Progenitor cell of endocrine pancreas (in vitro differentiated cells): ENCODE measurements around the gene SETBP1. TPM values are rescaled to one million over a fixed set of nuclear protein-coding genes. Genes with fewer than 3 reads are reported as not detected.

Source experiments
- DNase-seq: peaks from one replicate; pipeline ENCODE4 v3.0.0; 2021; ENCODE audit warnings: low spot score; ENCODE audit not compliant: unreplicated experiment
- H3K27ac Mint-ChIP-seq: 2 replicates; pipeline ENCODE4 v1.8.0; 2021; ENCODE audit warnings: mild to moderate bottlenecking, moderate library complexity, mixed read lengths
- H3K27me3 Mint-ChIP-seq: 2 replicates; pipeline ENCODE4 v1.8.0; 2021; ENCODE audit warnings: mixed read lengths
- H3K36me3 Mint-ChIP-seq: 2 replicates; pipeline ENCODE4 v1.8.0; 2022; ENCODE audit warnings: mixed read lengths; ENCODE audit not compliant: insufficient read depth
- H3K4me1 Mint-ChIP-seq: 2 replicates; pipeline ENCODE4 v1.8.0; 2021; ENCODE audit warnings: low read depth, mixed read lengths
- H3K4me3 Mint-ChIP-seq: 2 replicates; pipeline ENCODE4 v1.8.0; 2021; ENCODE audit warnings: low read depth, mild to moderate bottlenecking, moderate library complexity, mixed read lengths
- H3K9me3 Mint-ChIP-seq: 2 replicates; pipeline ENCODE4 v1.8.0; 2021; ENCODE audit warnings: low read depth, mixed read lengths
- CTCF ChIP-seq: fragments of 200-600 bp; sonication (generic); IDR thresholded peaks from one replicate; pipeline ENCODE4 v1.5.0; 2021; ENCODE audit warnings: antibody characterized with exemption, mild to moderate bottlenecking; ENCODE audit not compliant: unreplicated experiment
- total RNA-seq: library from RNA; stranded (reverse); gene quantifications from 2 replicates; pipeline ENCODE4 v1.2.1, GENCODE V29; 2021

Gene SETBP1
- total RNA-seq, 1 donor from 2014 or later, result 30.8 TPM

DNA sequence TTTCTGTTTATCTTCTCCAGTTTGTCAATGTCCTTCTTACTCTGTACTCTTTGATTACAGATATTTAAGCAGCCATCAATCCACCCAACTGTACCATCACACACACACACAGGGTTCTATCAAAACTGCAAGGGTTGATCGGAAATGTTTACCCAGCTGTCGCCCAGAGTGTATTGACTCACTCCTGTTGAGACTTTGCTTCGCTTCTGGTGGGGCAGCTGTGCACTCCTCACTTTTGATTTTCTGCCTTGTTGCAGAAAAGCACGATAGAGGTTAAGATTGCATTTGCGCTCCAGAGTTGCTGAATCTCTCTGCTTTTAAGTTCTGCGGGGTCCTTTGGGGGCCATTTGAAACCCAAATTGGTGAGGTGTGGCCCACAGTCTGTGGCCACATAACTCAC, 216.2 kb downstream of the SETBP1 start:
- H3K27me3 Mint-ChIP-seq, result no peaks in the 10 kb centered on the region
- peaks cover 21% of the 10 kb centered on the region for H3K4me1 Mint-ChIP-seq

GRCh38 chr18:44897411-44897810, 216.7 kb downstream of the SETBP1 start:
- Mint-ChIP-seq H3K27me3 (no peaks in the 10 kb centered on the region), H3K27ac (peak overlapping the region; percentile 83), H3K36me3 (peaks cover 5% of the 10 kb centered on the region), H3K4me3 (no peak overlapping the region), H3K9me3 (no peaks in the 10 kb centered on the region), H3K4me1 (peaks cover 21% of the 10 kb centered on the region)
- no peak for DNase-seq
- no peak for TF ChIP-seq CTCF

More for the DNA sequence above, 216.2 kb downstream of the SETBP1 start:
- Mint-ChIP-seq H3K27ac (peak overlapping the region; percentile 83), H3K9me3 (peaks cover under 1% of the 10 kb centered on the region), H3K36me3 (peaks cover 6% of the 10 kb centered on the region), H3K4me3 (no peak overlapping the region)
- DNase-seq, result no peak
- TF ChIP-seq CTCF, result no peak

DNA sequence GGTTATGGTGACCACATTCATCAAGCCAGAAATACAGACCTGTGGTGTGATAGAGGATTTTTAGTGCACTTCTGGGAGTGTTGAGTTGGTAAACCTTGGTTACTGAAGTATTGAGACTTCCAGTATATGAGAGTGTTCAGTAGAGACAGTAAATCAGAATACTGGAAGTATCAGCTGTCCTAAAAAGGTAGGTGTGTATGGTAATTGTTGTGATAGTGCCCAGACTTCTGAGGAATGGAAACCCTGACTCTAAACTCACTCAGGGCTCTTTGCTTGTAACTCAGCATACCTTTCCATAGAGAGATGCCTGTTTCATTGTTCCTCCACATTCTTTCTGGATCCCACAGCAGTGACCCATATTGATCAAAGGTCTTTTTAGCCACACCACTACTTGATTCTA, 217.1 kb downstream of the SETBP1 start:
- no peak overlapping the region for H3K4me3 Mint-ChIP-seq
- no peaks in the 10 kb centered on the region for H3K27me3 Mint-ChIP-seq
- TF ChIP-seq CTCF, result no peak
- H3K9me3 Mint-ChIP-seq, result no peaks in the 10 kb centered on the region
- no peak for DNase-seq
- H3K27ac Mint-ChIP-seq, result peak overlapping the region; percentile 83
- peaks cover 5% of the 10 kb centered on the region for H3K36me3 Mint-ChIP-seq
- peaks cover 21% of the 10 kb centered on the region for H3K4me1 Mint-ChIP-seq

DNA sequence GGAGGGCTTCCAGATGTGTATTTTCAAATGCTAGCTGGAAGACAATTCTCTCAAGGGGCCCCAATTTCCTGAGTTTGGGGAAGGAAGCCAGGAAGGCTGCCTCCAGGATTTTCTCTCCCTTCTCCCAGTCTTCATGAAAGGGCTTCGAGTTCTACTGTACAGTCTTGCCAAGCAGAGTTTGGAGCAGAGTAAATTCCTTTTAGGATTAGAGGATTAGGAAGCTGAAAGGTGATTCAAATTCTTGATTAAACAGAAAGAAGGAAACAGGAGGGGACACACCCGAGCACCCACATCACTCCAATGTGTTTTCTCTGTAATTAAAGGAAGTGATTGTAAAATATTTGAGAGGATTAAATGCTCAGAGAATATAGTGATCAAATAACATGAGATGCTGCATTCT, 217.8 kb downstream of the SETBP1 start:
- no peak for TF ChIP-seq CTCF
- DNase-seq, result no peak
- no peaks in the 10 kb centered on the region for H3K36me3 Mint-ChIP-seq
- H3K27me3 Mint-ChIP-seq, result no peaks in the 10 kb centered on the region
- H3K9me3 Mint-ChIP-seq, result no peaks in the 10 kb centered on the region
- no peak overlapping the region for H3K27ac Mint-ChIP-seq
- no peak overlapping the region for H3K4me3 Mint-ChIP-seq
- H3K4me1 Mint-ChIP-seq, result peaks cover 25% of the 10 kb centered on the region

- Mint-ChIP-seq H3K4me3 (no peak overlapping the region), H3K9me3 (no peaks in the 10 kb centered on the region), H3K36me3 (no peaks in the 10 kb centered on the region), H3K27ac (no peak overlapping the region), H3K4me1 (peaks cover 25% of the 10 kb centered on the region), H3K27me3 (no peaks in the 10 kb centered on the region)
- TF ChIP-seq CTCF, result no peak
- DNase-seq, result no peak
These were observed 219.1 kb downstream of the SETBP1 start for GRCh38 chr18:44899832-44900231.
